Neural cell (in vitro differentiated cells): ENCODE data around the gene TFEB.

Experiments used
- EP300 ChIP-seq: fragments of 450-650 bp; conservative IDR thresholded peaks from 2 replicates; pipeline ENCODE4 v1.6.1; 2014; ENCODE audit warnings: antibody characterized with exemption, mild to moderate bottlenecking, moderate library complexity; ENCODE audit not compliant: poor library complexity, severe bottlenecking
- EZH2 ChIP-seq: fragments of 200-600, 300-800 bp; shearing (Covaris generic), sonication (generic); IDR thresholded peaks from 2 replicates; pipeline ENCODE4 v1.6.1; 2014; ENCODE audit warnings: antibody characterized with exemption, low read length, borderline replicate concordance, mild to moderate bottlenecking; ENCODE audit not compliant: insufficient read depth, poor library complexity, severe bottlenecking
- MXI1 ChIP-seq: fragments of 450-650 bp; conservative IDR thresholded peaks from 2 replicates; pipeline ENCODE4 v1.6.1; 2014; ENCODE audit warnings: antibody characterized with exemption, mild to moderate bottlenecking; ENCODE audit not compliant: poor library complexity, severe bottlenecking
- POLR2AphosphoS5 ChIP-seq: IDR thresholded peaks from 2 replicates; pipeline ENCODE4 v1.6.1; 2012
- SMC3 ChIP-seq: fragments of 450-650 bp; conservative IDR thresholded peaks from 2 replicates; pipeline ENCODE4 v1.6.1; 2014; ENCODE audit warnings: antibody characterized with exemption, mild to moderate bottlenecking, moderate library complexity; ENCODE audit not compliant: poor library complexity
- TAF1 ChIP-seq: IDR thresholded peaks from 2 replicates; pipeline ENCODE4 v1.6.1; 2012; ENCODE audit warnings: low read depth
- TF ChIP-seq, protein P1 (sequence below): fragments of 450-650 bp; IDR thresholded peaks from 2 replicates; pipeline ENCODE4 v1.5.1; 2014; ENCODE audit warnings: antibody characterized with exemption, mild to moderate bottlenecking, moderate library complexity; ENCODE audit not compliant: poor library complexity, severe bottlenecking

GRCh38 chr6:41771058-41771983, 35.9 kb upstream of the TFEB start:
- TF ChIP-seq POLR2AphosphoS5: no peak
- no peak for TF ChIP-seq EZH2
- TF ChIP-seq, protein P1, sequence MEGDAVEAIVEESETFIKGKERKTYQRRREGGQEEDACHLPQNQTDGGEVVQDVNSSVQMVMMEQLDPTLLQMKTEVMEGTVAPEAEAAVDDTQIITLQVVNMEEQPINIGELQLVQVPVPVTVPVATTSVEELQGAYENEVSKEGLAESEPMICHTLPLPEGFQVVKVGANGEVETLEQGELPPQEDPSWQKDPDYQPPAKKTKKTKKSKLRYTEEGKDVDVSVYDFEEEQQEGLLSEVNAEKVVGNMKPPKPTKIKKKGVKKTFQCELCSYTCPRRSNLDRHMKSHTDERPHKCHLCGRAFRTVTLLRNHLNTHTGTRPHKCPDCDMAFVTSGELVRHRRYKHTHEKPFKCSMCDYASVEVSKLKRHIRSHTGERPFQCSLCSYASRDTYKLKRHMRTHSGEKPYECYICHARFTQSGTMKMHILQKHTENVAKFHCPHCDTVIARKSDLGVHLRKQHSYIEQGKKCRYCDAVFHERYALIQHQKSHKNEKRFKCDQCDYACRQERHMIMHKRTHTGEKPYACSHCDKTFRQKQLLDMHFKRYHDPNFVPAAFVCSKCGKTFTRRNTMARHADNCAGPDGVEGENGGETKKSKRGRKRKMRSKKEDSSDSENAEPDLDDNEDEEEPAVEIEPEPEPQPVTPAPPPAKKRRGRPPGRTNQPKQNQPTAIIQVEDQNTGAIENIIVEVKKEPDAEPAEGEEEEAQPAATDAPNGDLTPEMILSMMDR: no peak
- no peak for TF ChIP-seq EP300
- TF ChIP-seq MXI1: no peak
- TF ChIP-seq SMC3: no peak
- no peak for TF ChIP-seq TAF1
